Prostate gland (tissue), 2 donors: Measurements from ENCODE around the gene CORO1C. TPM values are rescaled to one million over a fixed set of nuclear protein-coding genes. Genes with fewer than 3 reads are reported as not detected.

Experiments used
- DNase-seq: peaks from one replicate; pipeline ENCODE4 v3.0.0-alpha.2; 2019; ENCODE audit warnings: low spot score
- H3K27ac ChIP-seq, 2 donors: fragments of 200-600 bp; sonication (generic); 2 replicates each; pipeline ENCODE4 v1.5.1; 2017 to 2019
- H3K27me3 ChIP-seq: fragments of 200-600 bp; sonication (generic); replicated peaks from 2 replicates; pipeline ENCODE4 v1.5.1; 2019; ENCODE audit not compliant: insufficient read depth
- H3K36me3 ChIP-seq, 2 donors: fragments of 200-600 bp; sonication (generic); 1 replicate in 1 of 2; 2 replicates in 1 of 2; pipeline versions ENCODE4 v1.5.1 to v1.8.1; 2017 to 2019
- H3K4me1 ChIP-seq: fragments of 200-600 bp; sonication (generic); replicated peaks from 2 replicates; pipeline ENCODE4 v1.5.1; 2019
- H3K4me3 ChIP-seq, 2 donors: fragments of 200-600 bp; sonication (generic); 2 replicates each; pipeline ENCODE4 v1.5.1; 2017 to 2019
- H3K9me3 ChIP-seq: fragments of 200-600 bp; sonication (generic); 2 replicates; pipeline ENCODE4 v1.5.1; 2017
- CTCF ChIP-seq, 4 experiments: fragments of 200-600 bp in 2 of 4; fragments of 450-650 bp in 2 of 4; sonication (generic) in 2 of 4; IDR thresholded peaks; 1 replicate in 3 of 4; 2 replicates in 1 of 4; pipeline ENCODE4 v1.5.1; 2016 to 2019; ENCODE audit warnings: antibody characterized with exemption in 4 of 4, mild to moderate bottlenecking in 2 of 4, moderate library complexity in 2 of 4
- POLR2A ChIP-seq: fragments of 450-650 bp; IDR thresholded peaks from one replicate; pipeline ENCODE4 v1.6.1; 2016; ENCODE audit warnings: antibody characterized with exemption, mild to moderate bottlenecking
- POLR2AphosphoS5 ChIP-seq: sonication (generic); formaldehyde crosslinking; IDR thresholded peaks from one replicate; pipeline ENCODE4 v1.6.1; 2017; ENCODE audit warnings: antibody characterized with exemption
- WGBS: methylation state at CpG from one replicate; pipeline ENCODE4 v1.1.5; 2018; 5-methylcytosine and 5-hydroxymethylcytosine counted together
- intact Hi-C: fragments of 100-400 bp; cut with DNase I; formaldehyde crosslinking; loops from one replicate; pipeline ENCODE4 v1.14.2; 2022
- total RNA-seq, 2 donors: library from RNA; depleted of rRNA; stranded (reverse); fragments of >200 nt; gene quantifications; one replicate each; pipeline ENCODE4 v1.1.0, GENCODE V29; 2016

CORO1C gene
- total RNA-seq, 2 donors from 2014 or later: 34.9 to 105 TPM

GRCh38 chr12:108702595-108703320 lies 28.6 kb downstream of the CORO1C start:
- TF ChIP-seq POLR2A (no peak), POLR2AphosphoS5 (no peak), CTCF (IDR thresholded peaks at IDR 0.05) (no peak)
- peaks cover 5% of the 10 kb centered on the region for H3K4me1 ChIP-seq
- no peaks in the 10 kb centered on the region for H3K27me3 ChIP-seq
- H3K36me3 ChIP-seq: no peaks in the 10 kb centered on the region
- no peaks in the 10 kb centered on the region for H3K9me3 ChIP-seq
- intact Hi-C loops: no loop called here
- no peak overlapping the region for H3K4me3 ChIP-seq
- WGBS: 52% methylated on average over 10 of the region's 10 CpGs
- peak overlapping the region in 1 of 2 donors; percentile 47 for H3K27ac ChIP-seq
- no peak for DNase-seq

- intact Hi-C loops: no loop called here
- Histone ChIP-seq H3K4me3 (no peak overlapping the region), H3K27me3 (no peaks in the 10 kb centered on the region), H3K36me3 (no peaks in the 10 kb centered on the region), H3K4me1 (peaks cover 5% of the 10 kb centered on the region), H3K27ac (peak overlapping the region; percentile 47 to 71), H3K9me3 (no peaks in the 10 kb centered on the region)
- no peak for DNase-seq
- TF ChIP-seq POLR2A (no peak), POLR2AphosphoS5 (no peak), CTCF (IDR thresholded peaks at IDR 0.05) (no peak)
- WGBS: 19% methylated on average over 5 of the region's 5 CpGs
These were observed 29.4 kb downstream of the CORO1C start for GRCh38 chr12:108701779-108702441.

- no peak overlapping the region for H3K4me3 ChIP-seq
- TF ChIP-seq CTCF (IDR thresholded peaks at IDR 0.05) (no peak), POLR2AphosphoS5 (no peak), POLR2A (no peak)
- peak; percentile 30 for DNase-seq
- no peaks in the 10 kb centered on the region for H3K9me3 ChIP-seq
- peaks cover 5% of the 10 kb centered on the region for H3K4me1 ChIP-seq
- peak overlapping the region; percentile 47 to 71 for H3K27ac ChIP-seq
- H3K27me3 ChIP-seq: no peaks in the 10 kb centered on the region
- 46% methylated on average over 12 of the region's 12 CpGs for WGBS
- intact Hi-C loops: no loop called here
- H3K36me3 ChIP-seq: no peaks in the 10 kb centered on the region
These were observed 30.3 kb downstream of the CORO1C start for GRCh38 chr12:108700833-108701541.

- TF ChIP-seq POLR2AphosphoS5: no peak
- TF ChIP-seq CTCF (IDR thresholded peaks at IDR 0.05): no peak
- TF ChIP-seq POLR2A: no peak
- Histone ChIP-seq H3K4me3 (no peak overlapping the region), H3K27me3 (no peaks in the 10 kb centered on the region), H3K4me1 (peaks cover 5% of the 10 kb centered on the region), H3K9me3 (no peaks in the 10 kb centered on the region), H3K36me3 (no peaks in the 10 kb centered on the region), H3K27ac (peak overlapping the region in 1 of 2 donors; percentile 22)
- 60% methylated on average over 3 of the region's 3 CpGs for WGBS
- intact Hi-C loops: loop anchor here (10.0 kb wide), 1 partner anchor 465 kb away; no protein-coding TSS in a partner anchor
- no peak for DNase-seq
These were observed 31.3 kb downstream of the CORO1C start for GRCh38 chr12:108699955-108700563.
